ENCODE data around the gene SQOR.

DNA sequence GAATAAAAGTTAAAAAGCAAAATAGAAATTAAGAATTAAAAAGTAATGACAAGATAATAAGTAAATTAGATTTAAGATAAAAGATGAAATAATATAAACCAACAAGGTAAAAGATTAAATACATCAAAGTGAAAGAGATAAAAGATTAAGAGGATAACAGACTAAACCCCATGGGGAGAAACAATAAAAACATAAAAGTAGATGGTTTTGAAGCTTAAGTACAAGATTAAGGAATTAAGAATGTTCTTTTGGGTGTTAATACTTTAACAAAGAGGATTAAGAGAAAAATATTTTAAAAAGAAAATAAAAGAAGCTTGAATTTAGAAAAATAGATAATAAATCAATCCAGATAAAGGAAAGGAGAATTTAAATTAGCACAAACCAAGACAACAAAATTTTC, 85.4 kb downstream of the SQOR start:
- TF ChIP-seq, protein P1, sequence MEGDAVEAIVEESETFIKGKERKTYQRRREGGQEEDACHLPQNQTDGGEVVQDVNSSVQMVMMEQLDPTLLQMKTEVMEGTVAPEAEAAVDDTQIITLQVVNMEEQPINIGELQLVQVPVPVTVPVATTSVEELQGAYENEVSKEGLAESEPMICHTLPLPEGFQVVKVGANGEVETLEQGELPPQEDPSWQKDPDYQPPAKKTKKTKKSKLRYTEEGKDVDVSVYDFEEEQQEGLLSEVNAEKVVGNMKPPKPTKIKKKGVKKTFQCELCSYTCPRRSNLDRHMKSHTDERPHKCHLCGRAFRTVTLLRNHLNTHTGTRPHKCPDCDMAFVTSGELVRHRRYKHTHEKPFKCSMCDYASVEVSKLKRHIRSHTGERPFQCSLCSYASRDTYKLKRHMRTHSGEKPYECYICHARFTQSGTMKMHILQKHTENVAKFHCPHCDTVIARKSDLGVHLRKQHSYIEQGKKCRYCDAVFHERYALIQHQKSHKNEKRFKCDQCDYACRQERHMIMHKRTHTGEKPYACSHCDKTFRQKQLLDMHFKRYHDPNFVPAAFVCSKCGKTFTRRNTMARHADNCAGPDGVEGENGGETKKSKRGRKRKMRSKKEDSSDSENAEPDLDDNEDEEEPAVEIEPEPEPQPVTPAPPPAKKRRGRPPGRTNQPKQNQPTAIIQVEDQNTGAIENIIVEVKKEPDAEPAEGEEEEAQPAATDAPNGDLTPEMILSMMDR (conservative IDR thresholded peaks at IDR 0.05; ENCODE audit: low read depth, low read length), result no peak
- TF ChIP-seq EZH2 (IDR thresholded peaks at IDR 0.05; ENCODE audit: borderline replicate concordance, low read depth, low read length, poor library complexity, severe bottlenecking), result no peak
